ENCODE results near the gene C21orf91. TPM values are rescaled to one million over a fixed set of nuclear protein-coding genes. Genes with fewer than 3 reads are reported as not detected.

The C21orf91 gene
- total RNA-seq, 6 experiments from 2014 or later = 3.2 to 6.3 (median 4.3) TPM

- intact Hi-C loops (cut with DNase I) = no loop called here
- H3K36me3 ChIP-seq = no peaks in the 10 kb centered on the region
- H3K4me1 ChIP-seq = no peaks in the 10 kb centered on the region
- no peaks in the 10 kb centered on the region for H3K27me3 ChIP-seq
- TF ChIP-seq CTCF (IDR thresholded peaks at IDR 0.05) = no peak
- no peak for TF ChIP-seq POLR2A (IDR thresholded peaks at IDR 0.05)
- H3K27ac ChIP-seq = no peak overlapping the region
- no peak overlapping the region for H3K4me3 ChIP-seq
- DNase-seq = no peak
- ATAC-seq = no peak
- WGBS (ENCODE audit: insufficient coverage, low coverage, low lambda C conversion rate, missing lambda C conversion rate) = 75% methylated on average over 2 of the region's 2 CpGs
- no peaks in the 10 kb centered on the region for H3K9me3 ChIP-seq
These were observed 76.1 kb downstream of the C21orf91 start for GRCh38 chr21:17742940-17743592.

- DNase-seq = no peak
- Histone ChIP-seq H3K9me3 (no peaks in the 10 kb centered on the region), H3K4me1 (no peaks in the 10 kb centered on the region), H3K27me3 (no peaks in the 10 kb centered on the region), H3K36me3 (no peaks in the 10 kb centered on the region), H3K4me3 (no peak overlapping the region), H3K27ac (no peak overlapping the region)
- no peak for TF ChIP-seq POLR2A (IDR thresholded peaks at IDR 0.05)
- TF ChIP-seq CTCF (IDR thresholded peaks at IDR 0.05) = no peak
- intact Hi-C loops (cut with DNase I) = no loop called here
- ATAC-seq = no peak
These were observed 77.0 kb downstream of the C21orf91 start for GRCh38 chr21:17742181-17742580.

Other genes starting within 250 kb of the C21orf91 start
- 10 to 100 TPM in 2 of 6 experiments, 1 to 10 TPM in 4; 1.1 to 14.3 (median 5.6) TPM for gene BTG3, start 206.5 kb downstream of the C21orf91 start, total RNA-seq

Data from right lobe of liver (tissue), 6 donors.